HepG2 (cell line): Measurements from ENCODE around the gene HTR1E. TPM values are rescaled to one million over a fixed set of nuclear protein-coding genes. Genes with fewer than 3 reads are reported as not detected.
"Not testable (repeated sequence)": the region's sequence is repeated elsewhere in the genome, so short reads cannot be mapped to it uniquely, and the experiment has no call there.

Source experiments
- ATAC-seq: fragments of 200-7000 bp; cut with Tn5 transposase; 3 replicates; pipeline ENCODE4 v1.9.1; 2020; ENCODE audit warnings: mild to moderate bottlenecking, moderate library complexity
- BruUV-seq: library from RNA; stranded (reverse); fragments of 400-500 nt; replicated peaks from 2 replicates; lab custom pipeline; 2021; lab: Mats Ljungman, UMichigan
- CTCF ChIA-PET: fragments of 300-600 bp; formaldehyde crosslinking; extraction: SDS; loops from one replicate; lab custom pipeline; 2021; ENCODE audit warnings: low total read pairs, inconsistent platforms, low intra/inter-chr PET ratio; lab: Yijun Ruan, JAX
- POLR2A ChIA-PET: fragments of 350-600 bp; sonication (Branson Sonifier 250); formaldehyde crosslinking; loops from one replicate; lab custom pipeline; 2020; ENCODE audit warnings: antibody characterized with exemption, inconsistent platforms; lab: Yijun Ruan, JAX
- DNase-seq: peaks from one replicate; pipeline ENCODE4 v3.0.0-alpha.2; 2015; ENCODE audit warnings: low spot score
- FAIRE-seq: peaks from 3 replicates; lab custom pipeline; 2011; peaks lifted over from hg19 to GRCh38; lab: Jason Lieb, UNC
- H2AFZ ChIP-seq: one replicate; pipeline ENCODE4 v1.6.1; 2011; ENCODE audit warnings: low read length, inconsistent platforms
- H3K27ac ChIP-seq: fragments of 300-600 bp; 3 replicates; pipeline ENCODE4 v1.8.0; 2011; ENCODE audit warnings: mixed run types, mild to moderate bottlenecking, mixed read lengths, low read length, inconsistent platforms; ENCODE audit not compliant: insufficient read depth; ENCODE audit errors: extremely low read length
- H3K27me3 ChIP-seq, 2 experiments: fragments of 200-600 bp in 1 of 2; 2 replicates in 1 of 2; 3 replicates in 1 of 2; pipeline versions ENCODE4 v1.6.0 to v1.8.0; 2011; ENCODE audit warnings: low read length in 2 of 2, mild to moderate bottlenecking in 2 of 2, moderate library complexity in 2 of 2, inconsistent platforms in 1 of 2; ENCODE audit not compliant: insufficient read depth in 2 of 2, control insufficient read depth in 1 of 2
- H3K36me3 ChIP-seq, 2 experiments: fragments of 200-600 bp in 1 of 2; replicated peaks in 1 of 2; 2 replicates in 1 of 2; 3 replicates in 1 of 2; pipeline versions ENCODE4 v1.5.1 to v1.8.0; 2011; ENCODE audit warnings: low read length in 2 of 2, inconsistent platforms in 1 of 2; ENCODE audit not compliant: insufficient read depth in 2 of 2, control insufficient read depth in 1 of 2
- H3K4me1 ChIP-seq: 2 replicates; pipeline ENCODE4 v1.5.1; 2012; ENCODE audit warnings: low read length, inconsistent platforms; ENCODE audit not compliant: insufficient read depth
- H3K4me2 ChIP-seq: 2 replicates; pipeline ENCODE4 v1.6.0; 2011; ENCODE audit warnings: low read depth, low read length, inconsistent platforms
- H3K4me3 ChIP-seq, 3 experiments: fragments of 200-600 bp in 1 of 3; sonication (generic), shearing (Covaris generic) in 1 of 3; replicated peaks in 1 of 3; 2 replicates each; pipeline ENCODE4 v1.5.1; 2011 to 2016; ENCODE audit warnings: low read length in 3 of 3, inconsistent platforms in 2 of 3, low read depth in 2 of 3, mild to moderate bottlenecking in 2 of 3, control low read depth in 1 of 3, mixed read lengths in 1 of 3; ENCODE audit not compliant: insufficient read depth in 1 of 3
- H3K79me2 ChIP-seq: one replicate; pipeline ENCODE4 v1.6.1; 2011; ENCODE audit warnings: low read length, inconsistent platforms; ENCODE audit not compliant: insufficient read depth
- H3K9ac ChIP-seq: 2 replicates; pipeline ENCODE4 v1.6.0; 2011; ENCODE audit warnings: mild to moderate bottlenecking, low read depth, low read length, inconsistent platforms; ENCODE audit not compliant: insufficient read depth
- H3K9me3 ChIP-seq: 2 replicates; pipeline ENCODE4 v1.5.1; 2012; ENCODE audit warnings: mild to moderate bottlenecking, low read length
- H4K20me1 ChIP-seq: 2 replicates; pipeline ENCODE4 v1.6.0; 2011; ENCODE audit warnings: inconsistent platforms, mild to moderate bottlenecking, low read length, moderate library complexity; ENCODE audit not compliant: insufficient read depth
- CCDC6 ChIP-seq: sonication (generic); formaldehyde crosslinking; IDR thresholded peaks from 2 replicates; pipeline ENCODE4 v1.8.1; 2022; ENCODE audit warnings: mild to moderate bottlenecking, missing genetic modification reagents, moderate library complexity
- GPN1 ChIP-seq: sonication (generic); formaldehyde crosslinking; IDR thresholded peaks from 2 replicates; pipeline ENCODE4 v1.5.1; 2020; ENCODE audit warnings: missing genetic modification reagents, borderline replicate concordance
- GTF3A ChIP-seq: sonication (generic); formaldehyde crosslinking; conservative IDR thresholded peaks from 2 replicates; pipeline ENCODE4 v1.4.0; 2020; ENCODE audit warnings: mild to moderate bottlenecking, missing genetic modification reagents
- KLF15 ChIP-seq: sonication (generic); formaldehyde crosslinking; IDR thresholded peaks from 2 replicates; pipeline ENCODE4 v1.8.1; 2023; ENCODE audit warnings: borderline replicate concordance, mild to moderate bottlenecking, inconsistent platforms, missing genetic modification reagents, mixed read lengths
- RFXANK ChIP-seq: IDR thresholded peaks from 2 replicates; pipeline ENCODE4 v1.6.1; 2016
- SIX1 ChIP-seq: sonication (generic); formaldehyde crosslinking; IDR thresholded peaks from 2 replicates; pipeline ENCODE4 v1.4.0; 2020; ENCODE audit warnings: missing genetic modification reagents, borderline replicate concordance
- XBP1 ChIP-seq: sonication (generic); formaldehyde crosslinking; IDR thresholded peaks from 2 replicates; pipeline ENCODE4 v1.5.0; 2020; ENCODE audit warnings: missing genetic modification reagents
- ZBTB4 ChIP-seq: sonication (generic); formaldehyde crosslinking; IDR thresholded peaks from 2 replicates; pipeline ENCODE4 v1.4.0; 2020; ENCODE audit warnings: missing genetic modification reagents, mild to moderate bottlenecking, borderline replicate concordance
- ZNF10 ChIP-seq: sonication (generic); formaldehyde crosslinking; IDR thresholded peaks from 2 replicates; pipeline ENCODE4 v1.4.0; 2020; ENCODE audit warnings: mild to moderate bottlenecking, low read depth, missing genetic modification reagents, borderline replicate concordance
- ZNF609 ChIP-seq: sonication (generic); formaldehyde crosslinking; IDR thresholded peaks from 2 replicates; pipeline ENCODE4 v1.4.0; 2020; ENCODE audit warnings: mild to moderate bottlenecking, missing genetic modification reagents, borderline replicate concordance
- WGBS: methylation state at CpG from one replicate; pipeline ENCODE4 v1.1.6; 2017; ENCODE audit warnings: low lambda C conversion rate; 5-methylcytosine and 5-hydroxymethylcytosine counted together
- in situ Hi-C: cut with HindIII; loops from 2 replicates; pipeline ENCODE4 v1.10.0; 2017; ENCODE audit warnings: low pct_unique_long_range_greater_than_20kb; ENCODE audit not compliant: extremely low pct_ligation_motif_present
- intact Hi-C: fragments of 100-400 bp; cut with micrococcal nuclease; formaldehyde crosslinking; loops from one replicate; pipeline ENCODE4 v1.10.0; 2022; ENCODE audit not compliant: unreplicated experiment
- polyA plus RNA-seq, 8 experiments: library from polyadenylated mRNA; depleted of rRNA in 3 of 8; stranded (reverse) in 7 of 8; unstranded in 1 of 8; fragments of >200 nt; fragmentation: Illumina TruSeq in 4 of 8; extraction: Trizol in 4 of 8; gene quantifications; 2 replicates each; pipeline versions ENCODE4 v1.2.1 to v1.2.3, GENCODE V29; 2011 to 2016; ENCODE audit warnings: low read depth in 4 of 8, missing spikeins in 1 of 8, mixed read lengths in 1 of 8; ENCODE audit not compliant: insufficient read depth in 1 of 8
- total RNA-seq, 5 experiments: library from RNA; depleted of rRNA; stranded (reverse); fragments of >200 nt; fragmentation: Illumina TruSeq; extraction: Trizol; gene quantifications; 2 replicates each; pipeline ENCODE4 v1.2.3, GENCODE V29; 2016; ENCODE audit warnings: low read depth in 1 of 5

HTR1E gene
- total and polyA plus RNA-seq, 2 of the 13 experiments (the other 11 are each of a cell fraction or from before 2014, with no cell fraction given), result not detected

GRCh38 chr6:86913795-86914194 is 23.5 kb upstream of the HTR1E start (continued):
- no peak for TF ChIP-seq XBP1

GRCh38 chr6:86916393-86916792 is 20.9 kb upstream of the HTR1E start:
- Histone ChIP-seq H4K20me1 (no peaks in the 10 kb centered on the region), H3K27me3 (no peaks in the 10 kb centered on the region), H3K4me1 (no peaks in the 10 kb centered on the region), H3K4me3 (no peak overlapping the region), H3K4me2 (no peak overlapping the region), H3K9me3 (no peaks in the 10 kb centered on the region), H3K27ac (no peak overlapping the region), H3K79me2 (no peaks in the 10 kb centered on the region), H3K36me3 (no peaks in the 10 kb centered on the region), H3K9ac (no peak overlapping the region), H2AFZ (no peak overlapping the region)
- in situ Hi-C loops (no loop called here), intact Hi-C loops (no loop called here)
- FAIRE-seq (no peak), ATAC-seq (no peak), DNase-seq (no peak)
- 1% methylated on average over 2 of the region's 2 CpGs for WGBS
- TF ChIP-seq SIX1, result no peak
- TF ChIP-seq ZNF10 (CRISPR knock-in tag), result no peak
- no peak for TF ChIP-seq GPN1 (CRISPR knock-in tag)
- no peak for TF ChIP-seq ZBTB4 (CRISPR knock-in tag)
- TF ChIP-seq CCDC6 (CRISPR knock-in tag), result no peak
- TF ChIP-seq ZNF609 (CRISPR knock-in tag), result no peak
- no peak for TF ChIP-seq GTF3A (CRISPR knock-in tag)
- TF ChIP-seq RFXANK (CRISPR knock-in tag), result no peak
- TF ChIP-seq KLF15 (CRISPR knock-in tag), result no peak
- ChIA-PET POLR2A (no interaction called here), CTCF (no interaction called here)
- no TSS peak for BruUV-seq

GRCh38 chr6:86927138-86927537 is 10.2 kb upstream of the HTR1E start:
- H3K9ac ChIP-seq, FAIRE-seq, H3K4me2 ChIP-seq, H3K27ac ChIP-seq, H3K4me1 ChIP-seq, intact Hi-C loops, H3K36me3 ChIP-seq, H2AFZ ChIP-seq, POLR2A ChIA-PET, CTCF ChIA-PET, BruUV-seq, ATAC-seq, H3K9me3 ChIP-seq, H3K79me2 ChIP-seq, DNase-seq, H4K20me1 ChIP-seq, H3K4me3 ChIP-seq, in situ Hi-C loops, H3K27me3 ChIP-seq: not testable (repeated sequence)
- 23% methylated on average over 2 of the region's 2 CpGs for WGBS
